ENCODE data around the gene KCTD5. TPM values are rescaled to one million over a fixed set of nuclear protein-coding genes. Genes with fewer than 3 reads are reported as not detected.
"Not testable (repeated sequence)": the region's sequence is repeated elsewhere in the genome, so short reads cannot be mapped to it uniquely, and the experiment has no call there.

KCTD5 gene
- total RNA-seq, 1 experiment from 2014 or later = 66.5 TPM

- H3K27me3 ChIP-seq (ENCODE audit: insufficient read depth, low read depth); CTCF ChIA-PET; BruUV-seq (replicated peaks); H3K36me3 ChIP-seq (ENCODE audit: low read depth); H3K9me3 ChIP-seq (ENCODE audit: insufficient read depth, low read depth); DNase-seq; H3K9me2 ChIP-seq (ENCODE audit: insufficient read depth): not testable (repeated sequence)
- peak overlapping the region; percentile 85 for H3K4me2 ChIP-seq
- H3F3A ChIP-seq (ENCODE audit: insufficient read depth, low read depth) = peaks cover 24% of the 10 kb centered on the region
- H3K4me3 ChIP-seq = peak overlapping the region; percentile 81
- H3K27ac ChIP-seq = peak overlapping the region; percentile 27
- intact Hi-C loops (cut with micrococcal nuclease; ENCODE audit: unreplicated experiment) = loop anchor here (2.0 to 5.0 kb wide), 2 partner anchors 69 to 186 kb away; partner anchors contain the start of gene SRRM2
- H3K4me1 ChIP-seq (replicated peaks; ENCODE audit: insufficient read depth) = peaks cover 33% of the 10 kb centered on the region
- H3K79me2 ChIP-seq (ENCODE audit: low read depth) = peaks cover 63% of the 10 kb centered on the region
- POLR2A ChIA-PET (ENCODE audit: unreplicated experiment) = interaction anchor here (1.1 to 1.4 kb wide), 2 partner anchors 80 to 528 kb away, joined by 5 to 16 read pairs; partner anchors contain the start of gene TRAF7
- peaks cover 13% of the 10 kb centered on the region for H4K20me1 ChIP-seq (ENCODE audit: insufficient read depth)
- H2AFZ ChIP-seq = peak overlapping the region; percentile 88
Observed at GRCh38 chr16:2683041-2683440, 718 bp downstream of the KCTD5 start.

DNA sequence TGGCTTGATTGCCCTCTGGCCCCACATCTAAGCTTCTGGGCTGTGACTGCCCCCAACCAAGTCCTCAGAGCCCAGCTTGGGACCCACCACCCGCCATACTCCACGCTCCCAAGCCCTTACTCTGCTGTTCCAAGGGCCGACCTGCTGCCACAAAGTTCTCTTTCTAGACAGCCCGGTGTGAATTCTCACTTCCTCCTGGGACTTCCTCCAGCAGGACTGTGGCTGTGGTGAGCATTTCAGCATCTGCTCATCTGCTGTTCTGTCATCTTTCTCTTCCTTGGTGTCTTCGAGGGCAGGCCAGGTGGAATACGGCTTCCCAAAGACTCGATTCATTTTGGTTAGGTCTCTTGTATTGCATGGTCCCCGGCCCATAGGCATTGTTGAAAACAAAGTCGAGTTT lies 3.8 kb downstream of the KCTD5 start:
- H3K9me2 ChIP-seq (ENCODE audit: insufficient read depth); DNase-seq; CTCF ChIA-PET; H3K36me3 ChIP-seq (ENCODE audit: low read depth); BruUV-seq (replicated peaks); H2AFZ ChIP-seq; POLR2A ChIA-PET (ENCODE audit: unreplicated experiment); H3K4me2 ChIP-seq; H3K9me3 ChIP-seq (ENCODE audit: insufficient read depth, low read depth); H3K27ac ChIP-seq; H3F3A ChIP-seq (ENCODE audit: insufficient read depth, low read depth); H3K27me3 ChIP-seq (ENCODE audit: insufficient read depth, low read depth); intact Hi-C loops (cut with micrococcal nuclease; ENCODE audit: unreplicated experiment); H3K4me3 ChIP-seq: not testable (repeated sequence)
- Histone ChIP-seq H4K20me1 (ENCODE audit: insufficient read depth) (peaks cover 30% of the 10 kb centered on the region), H3K79me2 (ENCODE audit: low read depth) (peaks cover 69% of the 10 kb centered on the region), H3K4me1 (replicated peaks; ENCODE audit: insufficient read depth) (peaks cover 16% of the 10 kb centered on the region)

GRCh38 chr16:2686912-2687507 lies 4.7 kb downstream of the KCTD5 start:
- Histone ChIP-seq H3K36me3 (ENCODE audit: low read depth) (no peaks in the 10 kb centered on the region), H2AFZ (no peak overlapping the region), H3K79me2 (ENCODE audit: low read depth) (peaks cover 64% of the 10 kb centered on the region), H3F3A (ENCODE audit: insufficient read depth, low read depth) (0 out of 2 replicates have a peak, but pooled peaks cover 5% of the 10 kb centered on the region), H3K27ac (no peak overlapping the region), H3K9me2 (ENCODE audit: insufficient read depth) (no peaks in the 10 kb centered on the region), H3K4me3 (no peak overlapping the region), H4K20me1 (ENCODE audit: insufficient read depth) (peaks cover 38% of the 10 kb centered on the region), H3K4me2 (no peak overlapping the region), H3K4me1 (replicated peaks; ENCODE audit: insufficient read depth) (peaks cover 12% of the 10 kb centered on the region; the same call in 1 of the 2 replicates), H3K9me3 (ENCODE audit: insufficient read depth, low read depth) (no peaks in the 10 kb centered on the region), H3K27me3 (ENCODE audit: insufficient read depth, low read depth) (no peaks in the 10 kb centered on the region)
- ChIA-PET CTCF (no interaction called here), POLR2A (ENCODE audit: unreplicated experiment) (no interaction called here)
- TF ChIP-seq EZH2 (IDR thresholded peaks at IDR 0.05; ENCODE audit: low read depth) = no peak
- intact Hi-C loops (cut with micrococcal nuclease; ENCODE audit: unreplicated experiment) = no loop called here
- DNase-seq = no peak
- no TSS peak for BruUV-seq (replicated peaks)

- Histone ChIP-seq H3K9me3 (ENCODE audit: insufficient read depth, low read depth) (no peaks in the 10 kb centered on the region), H2AFZ (no peak overlapping the region), H3K36me3 (ENCODE audit: low read depth) (no peaks in the 10 kb centered on the region), H3K4me2 (no peak overlapping the region), H3K4me3 (no peak overlapping the region), H3F3A (ENCODE audit: insufficient read depth, low read depth) (0 out of 2 replicates have a peak, but pooled peaks cover 5% of the 10 kb centered on the region), H3K9me2 (ENCODE audit: insufficient read depth) (no peaks in the 10 kb centered on the region), H3K79me2 (ENCODE audit: low read depth) (peaks cover 60% of the 10 kb centered on the region), H3K27me3 (ENCODE audit: insufficient read depth, low read depth) (no peaks in the 10 kb centered on the region), H3K27ac (no peak overlapping the region), H3K4me1 (replicated peaks; ENCODE audit: insufficient read depth) (peaks cover 12% of the 10 kb centered on the region; the same call in 1 of the 2 replicates), H4K20me1 (ENCODE audit: insufficient read depth) (peaks cover 45% of the 10 kb centered on the region)
- DNase-seq = no peak
- ChIA-PET POLR2A (ENCODE audit: unreplicated experiment) (no interaction called here), CTCF (no interaction called here)
- intact Hi-C loops (cut with micrococcal nuclease; ENCODE audit: unreplicated experiment) = no loop called here
- TF ChIP-seq EZH2 (IDR thresholded peaks at IDR 0.05; ENCODE audit: low read depth) (no peak), CTCF (conservative IDR thresholded peaks at IDR 0.05) (no peak)
- no TSS peak for BruUV-seq (replicated peaks)
Observed at GRCh38 chr16:2687531-2688308, 5.4 kb downstream of the KCTD5 start.

- POLR2A ChIA-PET (ENCODE audit: unreplicated experiment); H3K36me3 ChIP-seq (ENCODE audit: low read depth); H3K9me2 ChIP-seq (ENCODE audit: insufficient read depth); intact Hi-C loops (cut with micrococcal nuclease; ENCODE audit: unreplicated experiment); H3K27ac ChIP-seq; H3F3A ChIP-seq (ENCODE audit: insufficient read depth, low read depth); BruUV-seq (replicated peaks); H3K4me1 ChIP-seq (replicated peaks; ENCODE audit: insufficient read depth); H3K4me3 ChIP-seq; H3K4me2 ChIP-seq; CTCF ChIA-PET; DNase-seq; H3K9me3 ChIP-seq (ENCODE audit: insufficient read depth, low read depth); H3K27me3 ChIP-seq (ENCODE audit: insufficient read depth, low read depth); H2AFZ ChIP-seq: not testable (repeated sequence)
- Histone ChIP-seq H3K79me2 (ENCODE audit: low read depth) (peaks cover 45% of the 10 kb centered on the region), H4K20me1 (ENCODE audit: insufficient read depth) (peaks cover 54% of the 10 kb centered on the region)
Observed at GRCh38 chr16:2689422-2689821, 7.1 kb downstream of the KCTD5 start.

Measured in PC-9 (cell line).